NCI-H2196 treated with DMSO at 0.1 percent for 48 hours (cell line): ENCODE results near the gene PAPPA2.
"Not testable (repeated sequence)": the region's sequence is repeated elsewhere in the genome, so short reads cannot be mapped to it uniquely, and the experiment has no call there.

Experiments
- DNase-seq: peaks from one replicate; lab custom pipeline; 2025; ENCODE audit not compliant: unreplicated experiment; lab: John Stamatoyannopoulos, UW

Gene PAPPA2

GRCh38 chr1:176602388-176603004 lies 139.5 kb downstream of the PAPPA2 start:
- DNase-seq: no peak

- no peak for DNase-seq
Measured at GRCh38 chr1:176603696-176604095, 140.7 kb downstream of the PAPPA2 start.

DNA sequence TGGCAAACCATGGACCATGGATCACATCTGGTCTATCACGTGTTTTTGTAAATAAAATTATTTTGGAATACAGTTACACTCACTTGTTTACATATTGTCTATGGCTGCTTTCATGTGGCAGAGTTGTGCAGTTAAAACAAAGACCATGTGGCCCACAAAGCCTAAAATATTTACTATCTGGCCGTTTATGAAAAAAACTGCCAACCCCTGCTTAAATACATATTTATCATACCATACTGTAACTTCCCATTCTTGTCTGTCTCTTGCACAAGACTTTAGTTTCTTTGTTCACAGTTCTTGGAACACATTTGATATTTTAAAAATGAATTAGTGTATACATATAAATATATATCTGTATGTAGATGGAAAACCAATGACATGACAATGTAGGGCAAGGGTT lies 141.5 kb downstream of the PAPPA2 start:
- no peak for DNase-seq

- DNase-seq: no peak
Measured at GRCh38 chr1:176605176-176605575, 142.2 kb downstream of the PAPPA2 start.

- no peak for DNase-seq
Measured at GRCh38 chr1:176609556-176610408, 146.8 kb downstream of the PAPPA2 start.

DNA sequence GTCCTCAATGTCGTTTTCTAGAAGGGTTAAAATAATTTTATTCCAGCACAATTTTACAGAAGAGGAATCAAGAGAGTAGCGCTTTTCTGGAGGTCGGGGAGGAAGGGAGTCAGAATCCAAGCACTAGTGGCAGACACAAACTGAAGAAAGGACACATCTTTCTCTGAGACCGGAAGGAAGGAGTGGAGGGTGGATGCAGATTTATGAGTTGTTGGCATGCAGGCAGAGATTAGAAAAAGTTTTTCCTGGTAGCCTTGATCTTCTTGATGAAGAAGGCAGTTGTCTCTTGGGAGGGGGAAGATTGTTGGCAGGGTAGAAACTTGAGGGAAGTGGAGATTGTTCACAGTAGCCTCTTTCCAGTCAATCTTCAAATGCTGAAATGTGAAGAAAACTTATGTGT lies 149.8 kb downstream of the PAPPA2 start:
- DNase-seq: no peak

DNA sequence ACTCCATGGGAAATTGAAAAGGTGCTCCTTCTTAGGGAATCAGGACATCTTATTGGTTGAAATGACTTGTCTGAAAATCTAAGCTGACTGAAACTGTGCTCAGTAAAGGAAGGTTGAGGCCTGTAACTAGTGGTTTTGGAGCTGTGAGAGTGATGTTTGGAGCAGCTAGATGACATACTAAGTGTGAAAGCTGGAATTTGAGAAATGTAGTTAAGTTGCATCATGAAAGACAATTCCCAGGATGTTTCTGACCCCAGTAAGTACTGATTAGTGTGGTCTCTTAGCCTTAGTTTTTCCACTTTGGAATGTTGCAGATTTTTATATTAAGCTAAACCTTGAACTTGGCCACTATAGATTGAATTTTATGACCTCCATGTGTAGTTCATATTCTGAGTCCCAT lies 154.9 kb downstream of the PAPPA2 start:
- DNase-seq: no peak

GRCh38 chr1:176619261-176619660 lies 156.3 kb downstream of the PAPPA2 start:
- DNase-seq: no peak

GRCh38 chr1:176625365-176625764 lies 162.4 kb downstream of the PAPPA2 start:
- no peak for DNase-seq

DNA sequence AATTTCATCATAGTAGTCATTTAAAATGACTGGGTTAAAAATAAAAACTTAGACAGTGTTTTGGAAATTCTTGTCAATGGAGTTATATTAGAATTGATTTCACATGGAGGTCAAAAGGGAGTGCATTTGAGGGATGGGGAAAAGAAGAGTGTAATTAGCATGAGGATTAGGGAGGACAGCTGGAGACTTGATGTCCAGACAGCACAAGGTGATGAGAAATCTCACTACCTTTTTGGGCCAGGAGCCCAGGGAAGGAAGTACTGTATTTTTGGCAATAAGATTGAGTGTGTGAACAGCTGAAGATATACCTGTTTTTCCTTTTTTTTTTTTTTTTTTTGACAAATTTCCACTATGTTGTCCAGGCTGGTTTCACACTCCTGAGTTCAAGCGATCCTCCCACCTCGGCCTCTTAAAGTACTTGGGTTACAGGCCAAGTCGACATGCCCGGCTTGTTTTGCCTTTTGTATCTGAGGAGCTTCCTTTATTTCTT lies 163.6 kb downstream of the PAPPA2 start:
- no peak for DNase-seq

GRCh38 chr1:176628775-176629174 lies 165.8 kb downstream of the PAPPA2 start:
- DNase-seq: no peak

DNA sequence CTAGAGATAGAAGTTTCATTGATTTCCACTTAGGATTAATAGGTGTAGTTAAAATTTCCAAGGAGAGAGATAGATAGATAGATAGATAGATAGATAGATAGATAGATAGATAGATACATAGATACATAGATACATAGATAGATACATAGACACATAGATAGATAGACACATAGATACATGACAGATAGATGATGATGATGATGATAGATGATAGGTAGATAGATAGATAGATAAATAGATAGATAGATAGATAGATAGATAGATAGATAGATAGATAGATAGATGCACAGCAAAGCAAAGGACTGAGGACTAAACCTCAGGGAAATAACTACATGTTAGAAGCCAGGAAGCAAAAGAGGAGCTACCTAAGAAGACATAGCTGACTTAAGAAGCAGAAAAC lies 171.8 kb downstream of the PAPPA2 start:
- not testable (repeated sequence) for DNase-seq

DNA sequence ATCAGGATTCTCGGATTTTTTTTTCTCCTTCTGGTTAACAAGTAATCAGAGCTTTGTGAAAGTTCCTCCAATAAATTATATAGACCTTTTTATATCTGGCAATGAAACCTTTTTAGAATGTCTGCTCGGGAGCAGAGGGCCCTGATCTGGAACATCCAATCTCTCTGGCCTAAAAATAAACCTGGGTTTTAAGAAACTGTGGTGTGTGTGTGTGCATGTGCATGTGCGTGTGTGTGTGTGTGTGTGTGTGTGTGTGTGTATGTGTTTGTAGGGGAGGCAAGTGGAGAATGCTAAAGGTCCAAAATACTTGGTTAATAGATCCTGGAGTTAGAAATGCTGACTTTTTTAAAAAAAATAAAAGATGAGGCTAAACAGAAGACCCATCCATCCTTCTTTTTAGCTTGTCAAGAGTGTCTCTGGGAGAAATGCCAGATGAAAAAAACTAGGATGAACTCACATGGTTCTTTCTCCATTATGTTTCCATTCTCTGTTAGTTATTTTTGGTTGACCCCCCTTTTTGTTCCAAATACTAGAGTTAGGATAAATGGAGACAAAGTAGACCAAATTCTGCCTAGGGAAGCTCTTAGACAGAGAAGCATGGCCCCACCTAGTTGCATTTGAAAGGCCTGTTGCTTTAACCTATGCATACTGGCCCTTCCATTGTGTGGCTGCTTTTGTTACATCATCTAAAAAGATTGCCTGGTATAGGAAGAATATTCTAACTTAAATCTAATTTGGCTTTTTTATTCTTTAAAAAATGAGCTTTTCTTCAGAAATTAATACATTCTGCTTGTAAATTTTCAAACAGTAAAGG lies 175.9 kb downstream of the PAPPA2 start:
- DNase-seq: no peak

DNA sequence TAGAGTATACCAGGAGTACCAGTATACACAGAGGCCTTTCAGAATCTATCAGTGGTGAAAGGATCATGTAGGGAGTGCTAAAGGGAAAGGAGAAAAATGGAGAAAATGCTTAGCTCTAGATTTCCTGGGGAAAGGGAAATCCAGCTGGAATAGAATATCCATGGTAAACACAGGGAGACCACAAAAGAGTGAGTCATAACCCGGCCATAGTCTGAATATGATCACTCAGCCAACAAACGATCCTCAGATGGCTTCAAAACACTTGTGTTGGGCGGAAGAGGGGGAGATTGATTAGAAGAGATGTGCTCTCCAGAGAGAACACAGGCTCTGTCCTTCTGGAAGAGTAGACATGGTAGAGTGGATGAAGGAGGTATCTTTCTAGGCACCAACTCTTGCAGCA lies 180.6 kb downstream of the PAPPA2 start:
- no peak for DNase-seq

- DNase-seq: no peak
Measured at GRCh38 chr1:176648556-176648955, 185.6 kb downstream of the PAPPA2 start.

DNA sequence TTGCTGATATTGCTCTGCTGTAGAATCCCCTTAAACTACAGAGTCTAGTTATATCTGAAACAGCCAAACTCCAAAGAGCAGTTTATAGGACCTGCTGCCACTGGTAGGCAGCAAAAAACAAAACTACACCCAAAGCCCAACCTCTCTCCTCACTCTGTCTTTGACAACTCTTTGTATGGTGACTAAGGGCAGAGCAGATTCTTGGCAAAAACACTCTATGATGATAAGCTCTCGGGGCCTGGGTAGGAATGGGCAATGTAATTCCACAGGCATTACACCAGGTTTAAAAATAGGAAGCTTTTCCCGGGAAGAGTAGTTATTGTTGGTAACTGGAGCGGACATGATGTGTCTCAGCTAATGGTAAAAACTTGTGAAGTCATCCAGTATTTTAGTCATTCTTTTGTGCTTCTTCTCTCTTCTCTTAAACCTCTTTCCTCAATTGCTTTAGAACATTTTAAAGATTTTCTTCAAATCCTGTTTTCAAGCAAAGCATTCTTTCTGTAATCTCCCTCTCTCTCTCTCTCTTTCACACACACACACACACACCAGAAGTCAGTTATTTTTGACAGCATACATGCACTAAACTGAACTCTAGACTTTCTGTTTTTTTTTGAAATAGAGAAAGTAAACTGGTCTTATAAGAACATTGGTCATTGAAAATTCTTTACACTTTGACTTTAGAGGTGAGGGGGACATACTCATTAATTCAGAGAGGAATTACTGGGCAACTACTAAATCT lies 193.5 kb downstream of the PAPPA2 start:
- no peak for DNase-seq

- no peak for DNase-seq
Measured at GRCh38 chr1:176669782-176670181, 206.8 kb downstream of the PAPPA2 start.

DNA sequence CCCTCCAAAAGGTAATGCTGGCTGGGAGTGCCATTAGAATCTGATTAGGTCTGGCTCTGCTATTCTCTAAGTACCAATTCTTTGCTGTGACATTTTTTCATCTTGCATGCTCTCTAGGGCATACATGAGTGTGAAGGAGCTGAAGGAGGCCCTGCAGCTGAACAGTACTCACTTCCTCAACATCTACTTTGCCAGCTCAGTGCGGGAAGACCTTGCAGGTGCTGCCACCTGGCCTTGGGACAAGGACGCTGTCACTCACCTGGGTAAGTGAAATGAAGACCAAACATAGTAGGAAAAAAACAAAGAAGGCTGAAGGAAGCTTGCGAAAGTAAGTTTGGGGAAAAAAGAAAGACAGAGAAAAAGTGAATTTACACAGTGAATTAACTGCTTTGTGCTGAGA lies 207.9 kb downstream of the PAPPA2 start:
- no peak for DNase-seq

DNA sequence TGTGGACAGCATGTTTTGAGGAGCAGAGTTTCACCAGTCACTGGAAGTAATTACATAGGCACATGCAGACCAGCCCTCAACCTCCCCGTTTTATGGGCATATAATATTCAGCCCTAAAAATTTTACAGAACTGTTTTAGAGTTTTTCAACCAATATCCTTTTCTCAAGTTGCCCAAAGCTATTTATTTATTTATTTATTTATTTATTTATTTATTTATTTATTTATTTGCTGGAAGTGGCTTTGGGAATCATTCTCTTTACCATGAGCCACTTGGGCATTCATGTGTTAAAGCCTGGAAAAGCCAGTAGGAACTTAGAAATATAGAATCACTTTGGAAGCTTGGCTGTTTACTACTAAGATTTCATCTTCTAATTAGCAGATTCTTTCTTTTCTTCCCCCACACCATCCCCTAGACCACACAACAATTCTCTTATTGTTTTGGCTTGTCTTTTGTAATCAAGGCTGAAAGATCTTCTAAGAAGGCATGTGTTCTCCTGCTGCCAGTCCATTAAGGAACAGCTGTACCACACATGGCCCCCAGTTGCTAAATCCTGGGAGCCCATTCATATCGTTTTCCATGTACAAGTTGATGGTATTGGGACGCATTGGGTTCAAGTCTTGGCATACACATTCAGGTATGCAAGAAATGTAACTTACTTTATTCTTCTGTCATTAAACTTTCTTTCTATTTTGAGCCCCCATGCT lies 220.0 kb downstream of the PAPPA2 start:
- DNase-seq: no peak
